AG09319 (cell line): ENCODE measurements around the gene PKP2.
A peak's percentile ranks its signal among the peaks of the same experiment; 100 is the strongest.

Experiments
- DNase-seq: peaks from one replicate; pipeline ENCODE4 v3.0.0-alpha.2; 2010; ENCODE audit warnings: low read depth; ENCODE audit errors: extremely low read depth
- TF ChIP-seq, protein P1 (sequence below): IDR thresholded peaks from 2 replicates; pipeline ENCODE4 v1.5.1; 2011; ENCODE audit warnings: low read depth, mild to moderate bottlenecking, inconsistent platforms, low read length, moderate library complexity

Gene PKP2

DNA sequence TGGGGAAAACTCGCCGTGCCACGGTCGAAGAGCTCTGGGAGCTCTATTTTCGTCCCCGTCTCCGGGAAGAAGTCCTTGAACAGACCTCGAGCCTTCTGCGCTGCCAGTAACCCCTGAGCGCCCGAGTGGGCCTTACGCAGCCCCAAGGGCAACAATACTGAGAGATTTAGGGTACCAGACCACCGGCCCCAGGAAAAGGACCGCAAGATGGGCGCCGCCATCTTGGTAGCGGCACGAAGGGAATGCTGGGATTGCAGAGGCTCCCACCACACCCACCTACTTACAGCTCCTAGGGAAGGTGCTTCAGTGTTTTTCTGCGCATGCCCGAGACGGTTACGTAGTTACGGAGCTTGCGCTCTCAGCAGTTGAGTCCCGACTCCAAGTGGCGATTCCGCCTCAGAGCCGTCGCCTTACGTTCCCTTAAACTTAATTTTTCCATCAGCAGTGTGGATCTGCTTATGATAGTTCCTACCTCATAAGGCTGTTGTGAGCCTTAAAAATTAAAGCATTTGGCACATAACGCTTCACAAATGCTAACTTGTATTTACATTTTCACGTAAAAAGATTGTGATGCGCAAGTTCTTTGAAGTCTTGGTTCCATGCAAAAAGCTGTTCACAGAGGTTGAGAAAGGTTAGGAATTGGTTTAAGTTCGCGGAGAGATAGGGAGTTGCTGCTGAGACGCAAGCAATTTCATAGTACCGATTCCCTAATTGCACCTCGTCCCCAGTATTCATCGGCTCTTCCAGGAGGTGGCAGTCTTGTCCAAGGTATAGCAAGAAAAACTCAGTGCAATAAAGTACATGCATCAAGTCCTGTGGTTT lies 140.7 kb downstream of the PKP2 start, which contains the start of gene YARS2:
TSS of gene YARS2 (minus strand) at position 244 of the 822 bp plus-strand sequence. CDS start at position 221, 23 bp downstream.
- TF ChIP-seq, protein P1, sequence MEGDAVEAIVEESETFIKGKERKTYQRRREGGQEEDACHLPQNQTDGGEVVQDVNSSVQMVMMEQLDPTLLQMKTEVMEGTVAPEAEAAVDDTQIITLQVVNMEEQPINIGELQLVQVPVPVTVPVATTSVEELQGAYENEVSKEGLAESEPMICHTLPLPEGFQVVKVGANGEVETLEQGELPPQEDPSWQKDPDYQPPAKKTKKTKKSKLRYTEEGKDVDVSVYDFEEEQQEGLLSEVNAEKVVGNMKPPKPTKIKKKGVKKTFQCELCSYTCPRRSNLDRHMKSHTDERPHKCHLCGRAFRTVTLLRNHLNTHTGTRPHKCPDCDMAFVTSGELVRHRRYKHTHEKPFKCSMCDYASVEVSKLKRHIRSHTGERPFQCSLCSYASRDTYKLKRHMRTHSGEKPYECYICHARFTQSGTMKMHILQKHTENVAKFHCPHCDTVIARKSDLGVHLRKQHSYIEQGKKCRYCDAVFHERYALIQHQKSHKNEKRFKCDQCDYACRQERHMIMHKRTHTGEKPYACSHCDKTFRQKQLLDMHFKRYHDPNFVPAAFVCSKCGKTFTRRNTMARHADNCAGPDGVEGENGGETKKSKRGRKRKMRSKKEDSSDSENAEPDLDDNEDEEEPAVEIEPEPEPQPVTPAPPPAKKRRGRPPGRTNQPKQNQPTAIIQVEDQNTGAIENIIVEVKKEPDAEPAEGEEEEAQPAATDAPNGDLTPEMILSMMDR, result peak; percentile 80
- DNase-seq, result peak; percentile 98

DNA sequence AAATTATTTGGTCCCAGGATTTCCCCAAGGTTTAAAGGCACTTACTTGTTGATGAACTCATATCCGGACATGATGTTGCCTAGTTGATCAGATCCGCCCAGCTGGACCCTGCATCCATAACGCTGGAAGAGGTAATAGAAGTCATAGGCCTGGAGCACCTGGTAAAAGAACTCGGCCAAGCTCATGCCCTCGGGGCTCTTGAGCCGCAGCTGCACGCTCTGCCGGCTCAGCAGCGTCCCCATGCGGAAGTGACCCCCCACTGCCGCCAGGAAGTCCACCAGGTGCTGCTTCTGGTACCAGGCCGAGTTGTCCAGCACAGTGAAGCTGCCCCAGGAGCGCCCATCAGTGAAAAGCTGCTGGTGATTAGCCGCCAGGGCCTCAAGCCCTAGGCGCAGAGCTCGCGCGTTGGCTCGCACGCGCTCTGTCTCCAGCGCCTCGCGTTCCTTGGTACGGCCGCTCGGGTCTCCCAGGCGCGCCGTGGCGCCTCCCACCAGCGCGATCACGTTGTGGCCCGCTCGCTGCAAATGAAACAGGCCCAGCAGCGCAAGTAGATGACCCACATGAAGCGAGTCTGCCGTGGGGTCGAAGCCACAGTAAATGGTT lies 141.4 kb downstream of the PKP2 start:
- no peak for DNase-seq
- TF ChIP-seq, protein P1, result peak; percentile 82

DNA sequence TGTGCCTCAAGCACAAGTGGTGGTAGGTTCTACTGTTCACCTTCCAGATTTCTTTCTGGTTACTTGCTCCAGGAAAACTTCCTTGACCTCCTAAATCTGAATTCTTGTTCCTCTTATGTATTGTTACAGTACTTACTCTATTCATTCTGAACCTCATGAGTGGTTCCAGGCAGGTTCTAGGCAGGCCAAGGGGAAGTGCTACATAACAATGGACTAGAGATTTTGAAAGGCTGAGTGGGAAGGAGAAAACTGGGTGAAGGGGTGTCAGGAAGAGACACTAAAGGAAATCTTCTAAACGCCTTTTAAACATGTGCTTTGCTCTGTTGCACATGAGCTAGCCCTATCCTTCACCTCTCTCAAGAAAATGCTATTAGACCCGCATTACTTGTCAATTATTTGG lies 142.5 kb downstream of the PKP2 start:
- TF ChIP-seq, protein P1, result no peak
- no peak for DNase-seq

DNA sequence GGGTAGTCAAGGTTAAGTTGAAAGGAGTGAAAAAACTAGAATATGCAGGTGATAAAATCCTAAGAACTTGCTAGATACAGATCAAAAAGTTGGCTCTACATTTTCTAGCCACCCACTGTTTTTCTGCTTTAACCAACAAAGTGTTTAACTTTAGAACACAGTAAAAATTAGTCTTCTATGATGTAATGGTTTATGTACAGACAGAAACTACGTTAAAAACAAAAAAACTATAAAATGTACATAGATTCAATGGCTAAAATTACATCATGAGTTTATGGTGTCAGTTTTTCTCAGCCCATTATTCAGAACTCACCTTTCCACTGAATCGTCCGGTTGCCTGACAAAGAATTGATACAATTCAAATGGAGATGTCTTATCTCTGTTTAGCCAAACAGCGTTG lies 143.0 kb downstream of the PKP2 start:
- DNase-seq, result no peak
- TF ChIP-seq, protein P1, result no peak

DNA sequence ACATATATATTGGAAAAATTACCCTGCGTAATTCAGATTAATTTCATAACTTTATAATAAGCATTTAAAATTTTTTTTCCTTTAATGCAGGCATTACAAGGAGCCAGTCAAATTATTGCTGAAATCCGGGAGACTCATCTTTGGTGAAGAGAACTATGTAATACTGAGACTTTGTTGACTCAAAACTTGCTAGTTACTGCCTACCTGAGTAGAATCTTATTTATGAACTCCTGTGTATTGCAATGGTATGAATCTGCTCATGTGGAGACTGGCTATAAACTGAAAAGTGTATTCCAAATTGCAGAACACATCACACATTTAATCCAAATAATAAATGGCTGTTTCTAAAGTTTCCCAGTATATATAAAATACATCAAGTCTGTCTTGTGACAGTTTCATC lies 153.3 kb downstream of the PKP2 start:
- TF ChIP-seq, protein P1, result no peak

DNA sequence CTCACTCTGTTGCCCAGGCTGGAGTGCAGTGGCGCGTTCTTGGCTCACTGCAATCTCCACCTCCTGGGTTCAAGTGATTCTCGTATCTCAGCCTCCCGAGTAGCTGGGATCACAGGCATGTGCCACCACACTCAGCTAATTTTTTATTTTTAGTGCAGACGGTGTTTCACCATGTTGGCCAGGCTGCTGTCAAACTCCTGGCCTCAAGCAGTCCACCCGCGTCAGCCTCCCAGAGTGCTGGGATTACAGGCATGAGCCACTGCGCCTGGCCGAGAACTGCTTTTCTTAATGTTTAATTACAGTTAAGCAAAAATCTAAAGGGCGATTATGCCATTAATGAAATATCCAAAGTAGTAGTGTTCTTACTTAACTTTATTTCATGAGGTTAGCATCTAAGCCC lies 154.4 kb downstream of the PKP2 start:
- TF ChIP-seq, protein P1, result no peak
- no peak for DNase-seq

More for the DNA sequence above, 153.3 kb downstream of the PKP2 start:
- DNase-seq, result no peak
